22Rv1 (cell line): ENCODE measurements around the gene RXFP2.

Experiments
- H3K27ac ChIP-seq: fragments of 450-650 bp; 2 replicates; pipeline ENCODE4 v1.5.1; 2017
- ZFX ChIP-seq: fragments of 450-650 bp; IDR thresholded peaks from 2 replicates; pipeline ENCODE4 v1.6.1; 2017; ENCODE audit warnings: antibody characterized with exemption, borderline replicate concordance
- TF ChIP-seq, protein P1 (sequence below): fragments of 450-650 bp; IDR thresholded peaks from 2 replicates; pipeline ENCODE4 v1.5.1; 2017; ENCODE audit warnings: mild to moderate bottlenecking

RXFP2 gene

GRCh38 chr13:31797154-31797775, 57.9 kb downstream of the RXFP2 start:
- no peak overlapping the region for H3K27ac ChIP-seq
- TF ChIP-seq, protein P1, sequence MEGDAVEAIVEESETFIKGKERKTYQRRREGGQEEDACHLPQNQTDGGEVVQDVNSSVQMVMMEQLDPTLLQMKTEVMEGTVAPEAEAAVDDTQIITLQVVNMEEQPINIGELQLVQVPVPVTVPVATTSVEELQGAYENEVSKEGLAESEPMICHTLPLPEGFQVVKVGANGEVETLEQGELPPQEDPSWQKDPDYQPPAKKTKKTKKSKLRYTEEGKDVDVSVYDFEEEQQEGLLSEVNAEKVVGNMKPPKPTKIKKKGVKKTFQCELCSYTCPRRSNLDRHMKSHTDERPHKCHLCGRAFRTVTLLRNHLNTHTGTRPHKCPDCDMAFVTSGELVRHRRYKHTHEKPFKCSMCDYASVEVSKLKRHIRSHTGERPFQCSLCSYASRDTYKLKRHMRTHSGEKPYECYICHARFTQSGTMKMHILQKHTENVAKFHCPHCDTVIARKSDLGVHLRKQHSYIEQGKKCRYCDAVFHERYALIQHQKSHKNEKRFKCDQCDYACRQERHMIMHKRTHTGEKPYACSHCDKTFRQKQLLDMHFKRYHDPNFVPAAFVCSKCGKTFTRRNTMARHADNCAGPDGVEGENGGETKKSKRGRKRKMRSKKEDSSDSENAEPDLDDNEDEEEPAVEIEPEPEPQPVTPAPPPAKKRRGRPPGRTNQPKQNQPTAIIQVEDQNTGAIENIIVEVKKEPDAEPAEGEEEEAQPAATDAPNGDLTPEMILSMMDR, result peak; percentile 80
- TF ChIP-seq ZFX, result no peak

DNA sequence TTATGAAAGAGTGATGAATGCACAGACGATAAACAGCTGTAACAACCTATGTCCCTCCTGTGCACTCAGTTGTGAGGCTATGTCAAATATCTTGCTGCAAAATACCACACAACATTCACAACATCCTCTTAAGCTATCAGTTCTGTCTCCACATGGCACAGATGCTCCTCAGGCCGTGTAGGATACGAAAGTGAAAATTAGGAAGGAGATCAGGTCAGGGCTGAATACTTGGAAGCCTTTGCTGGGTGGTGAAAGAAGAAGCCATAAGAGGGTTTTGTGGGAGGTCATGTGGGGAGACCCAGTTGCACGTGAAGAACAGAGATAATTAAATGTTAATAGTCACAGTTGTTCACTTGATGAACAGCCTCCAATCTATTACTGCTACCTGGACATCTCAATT, 58.9 kb downstream of the RXFP2 start:
- TF ChIP-seq, protein P1, result no peak
- TF ChIP-seq ZFX, result no peak
- no peak overlapping the region for H3K27ac ChIP-seq

DNA sequence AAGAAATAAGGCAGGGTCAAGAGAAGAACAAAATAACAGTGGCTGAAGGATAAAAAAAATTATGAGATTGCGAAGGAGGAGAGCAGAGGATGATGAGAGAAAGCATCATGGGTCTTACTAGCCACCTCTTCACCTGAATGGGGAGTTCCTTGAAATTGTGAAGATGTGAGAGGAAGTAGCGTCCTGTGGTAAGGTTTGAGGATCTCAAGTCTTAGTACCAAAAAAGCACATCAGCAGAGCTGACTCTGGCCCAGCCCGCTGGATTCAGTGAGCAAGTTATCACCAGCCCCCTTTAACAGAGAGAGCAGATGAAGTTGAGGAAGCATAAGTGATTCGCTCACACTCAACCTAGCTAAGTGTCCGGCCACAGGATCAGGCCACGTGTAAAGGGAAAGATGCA, 61.8 kb downstream of the RXFP2 start:
- no peak overlapping the region for H3K27ac ChIP-seq
- TF ChIP-seq ZFX, result no peak
- TF ChIP-seq, protein P1, result no peak

DNA sequence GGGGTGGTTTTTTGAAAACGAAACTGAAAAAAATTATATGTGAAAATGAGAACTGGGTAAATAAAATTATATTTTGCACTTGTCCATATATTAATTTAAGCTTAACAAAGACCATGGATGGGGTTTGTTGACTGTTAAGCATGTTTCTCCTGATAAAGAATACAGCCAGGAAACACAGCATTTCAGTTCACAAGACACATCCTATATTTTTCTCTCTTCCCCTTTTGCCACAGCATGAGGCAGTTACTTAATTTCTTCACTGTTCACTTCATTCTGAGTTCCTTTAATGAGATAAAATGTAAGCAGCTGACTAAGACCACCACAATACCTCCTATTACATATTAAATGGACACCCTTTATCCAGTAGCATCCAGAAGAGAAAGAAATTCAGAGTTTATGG, 64.0 kb downstream of the RXFP2 start:
- TF ChIP-seq ZFX, result no peak
- TF ChIP-seq, protein P1, result no peak
- H3K27ac ChIP-seq, result no peak overlapping the region

DNA sequence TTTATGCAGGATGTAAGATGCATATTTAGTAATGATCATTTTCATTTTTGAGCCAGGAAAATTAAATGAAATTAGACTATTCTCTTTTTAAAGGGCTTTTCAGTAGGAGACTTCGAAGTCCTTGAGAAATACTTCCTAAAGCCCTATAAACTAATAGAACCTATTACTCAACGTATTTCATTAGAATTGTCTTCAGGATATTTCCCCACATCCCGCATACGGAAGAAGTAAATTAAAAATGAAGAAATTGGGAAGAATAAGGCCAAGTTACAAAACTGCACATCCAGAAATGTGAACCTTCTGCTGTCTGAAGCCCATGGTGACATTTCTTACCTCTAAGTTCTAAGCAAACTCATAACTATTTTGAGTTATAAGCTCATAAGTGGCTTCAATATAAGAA, 66.5 kb downstream of the RXFP2 start:
- TF ChIP-seq, protein P1, result no peak
- TF ChIP-seq ZFX, result no peak
- H3K27ac ChIP-seq, result no peak overlapping the region

DNA sequence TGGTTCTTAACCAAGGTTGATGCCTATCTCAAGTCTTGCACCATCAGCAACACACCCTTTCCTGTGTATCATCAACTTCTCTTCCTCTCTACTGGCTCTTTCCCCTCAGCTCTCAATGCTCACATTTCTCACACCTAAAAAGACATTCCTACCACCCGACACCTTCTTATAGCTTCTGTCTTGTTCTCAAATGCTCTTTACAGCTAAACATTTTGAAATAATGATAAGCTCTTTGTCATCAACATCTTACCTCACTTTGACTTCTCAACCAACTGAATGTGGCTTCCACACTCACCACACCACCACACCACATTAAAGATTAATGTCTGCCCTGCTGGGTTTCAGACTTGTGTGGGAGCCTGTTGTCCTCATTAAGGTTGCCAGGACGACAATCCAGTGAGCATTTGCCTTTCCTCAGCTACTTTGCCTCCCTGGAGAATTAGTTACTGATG, 67.8 kb downstream of the RXFP2 start:
- TF ChIP-seq ZFX, result no peak
- TF ChIP-seq, protein P1, result no peak
- no peak overlapping the region for H3K27ac ChIP-seq

GRCh38 chr13:31814536-31814935, 75.2 kb downstream of the RXFP2 start:
- TF ChIP-seq, protein P1, result no peak
- no peak for TF ChIP-seq ZFX
- no peak overlapping the region for H3K27ac ChIP-seq
